GM23338 (cell line): ENCODE results near the gene CEP85. TPM values are rescaled to one million over a fixed set of nuclear protein-coding genes. Genes with fewer than 3 reads are reported as not detected.

Experiments
- ATAC-seq: fragments of 200-7000 bp; cut with Tn5 transposase; 3 replicates; pipeline ENCODE4 v1.9.1; 2020
- DNase-seq: peaks from one replicate; pipeline ENCODE4 v3.0.0-alpha.2; 2015; ENCODE audit warnings: low spot score
- H2AFZ ChIP-seq: fragments of 200-600 bp; sonication (generic); 2 replicates; pipeline ENCODE4 v1.8.0; 2016; ENCODE audit warnings: antibody characterized with exemption, mild to moderate bottlenecking, moderate library complexity
- H3F3A ChIP-seq: fragments of 200-600 bp; sonication (generic); replicated peaks from 2 replicates; pipeline ENCODE4 v1.8.0; 2017; ENCODE audit warnings: antibody characterized with exemption, mixed run types, low read depth
- H3K27ac ChIP-seq: fragments of 200-600 bp; sonication (generic); 2 replicates; pipeline ENCODE4 v1.6.1; 2016; ENCODE audit warnings: low read depth
- H3K27me3 ChIP-seq: fragments of 200-600 bp; sonication (generic); 2 replicates; pipeline ENCODE4 v1.8.0; 2016; ENCODE audit warnings: mild to moderate bottlenecking, mixed run types, moderate library complexity; ENCODE audit not compliant: insufficient read depth
- H3K36me3 ChIP-seq: fragments of 200-600 bp; sonication (generic); 2 replicates; pipeline ENCODE4 v1.8.0; 2016; ENCODE audit warnings: mild to moderate bottlenecking; ENCODE audit not compliant: insufficient read depth
- H3K4me1 ChIP-seq: fragments of 200-600 bp; sonication (generic); 2 replicates; pipeline ENCODE4 v1.8.0; 2016; ENCODE audit warnings: mild to moderate bottlenecking, moderate library complexity; ENCODE audit not compliant: insufficient read depth
- H3K4me2 ChIP-seq: fragments of 200-600 bp; sonication (generic); 2 replicates; pipeline ENCODE4 v1.7.1; 2017; ENCODE audit warnings: mixed run types
- H3K4me3 ChIP-seq: fragments of 200-600 bp; sonication (generic); 2 replicates; pipeline ENCODE4 v1.6.1; 2016; ENCODE audit warnings: mixed run types
- H3K79me2 ChIP-seq: fragments of 200-600 bp; sonication (generic); replicated peaks from 2 replicates; pipeline ENCODE4 v1.8.0; 2017; ENCODE audit warnings: mild to moderate bottlenecking; ENCODE audit not compliant: insufficient read depth
- H3K9me2 ChIP-seq: fragments of 200-600 bp; sonication (generic); 2 replicates; pipeline ENCODE4 v1.8.0; 2017; ENCODE audit not compliant: insufficient read depth
- H4K20me1 ChIP-seq: fragments of 200-600 bp; sonication (generic); replicated peaks from 2 replicates; pipeline ENCODE4 v1.8.0; 2017; ENCODE audit warnings: mild to moderate bottlenecking; ENCODE audit not compliant: insufficient read depth
- H3K27ac Mint-ChIP-seq: 2 replicates; pipeline ENCODE4 v1.8.0; 2020; ENCODE audit warnings: inconsistent platforms, mild to moderate bottlenecking, moderate library complexity, mixed read lengths
- H3K27me3 Mint-ChIP-seq: 3 replicates; pipeline ENCODE4 v1.8.0; 2022; ENCODE audit warnings: low read depth, mild to moderate bottlenecking, moderate library complexity, mixed read lengths, inconsistent platforms; ENCODE audit not compliant: insufficient read depth, poor library complexity
- H3K36me3 Mint-ChIP-seq: 3 replicates; pipeline ENCODE4 v1.8.0; 2021; ENCODE audit warnings: low read depth, mild to moderate bottlenecking, inconsistent platforms, moderate library complexity, mixed read lengths
- H3K4me1 Mint-ChIP-seq: 3 replicates; pipeline ENCODE4 v1.8.0; 2020; ENCODE audit warnings: mild to moderate bottlenecking, inconsistent platforms, mixed read lengths
- H3K4me3 Mint-ChIP-seq: 3 replicates; pipeline ENCODE4 v1.8.0; 2021; ENCODE audit warnings: moderate library complexity, mild to moderate bottlenecking, inconsistent platforms, mixed read lengths
- H3K9me3 Mint-ChIP-seq: 3 replicates; pipeline ENCODE4 v1.8.0; 2020; ENCODE audit warnings: moderate library complexity, mild to moderate bottlenecking, inconsistent platforms, mixed read lengths
- CREB1 ChIP-seq: fragments of 250-450 bp; sonication (Bioruptor Pico); IDR thresholded peaks from 2 replicates; pipeline ENCODE4 v1.5.0; 2020; ENCODE audit warnings: low read depth, mild to moderate bottlenecking, moderate library complexity
- CTCF ChIP-seq, 2 experiments: fragments of 200-600 bp in 1 of 2; sonication (generic) in 1 of 2; conservative IDR thresholded peaks; 2 replicates each; pipeline versions ENCODE4 v1.5.1 to v1.6.1; 2016 to 2017; ENCODE audit warnings: antibody characterized with exemption in 2 of 2, low read depth in 2 of 2, mild to moderate bottlenecking in 2 of 2, moderate library complexity in 1 of 2
- ETS1 ChIP-seq: IDR thresholded peaks from 2 replicates; pipeline ENCODE4 v1.6.1; 2016; ENCODE audit warnings: antibody characterized with exemption
- EZH2 ChIP-seq: fragments of 200-600 bp; sonication (generic); IDR thresholded peaks from one replicate; pipeline ENCODE4 v1.8.0; 2017; ENCODE audit warnings: antibody characterized with exemption, mild to moderate bottlenecking, low read depth; ENCODE audit not compliant: unreplicated experiment
- EZH2phosphoT487 ChIP-seq: fragments of 200-600 bp; sonication (generic); IDR thresholded peaks from one replicate; pipeline ENCODE4 v1.8.1; 2018; ENCODE audit warnings: antibody characterized with exemption; ENCODE audit not compliant: unreplicated experiment
- JUNB ChIP-seq: IDR thresholded peaks from one replicate; pipeline ENCODE4 v1.6.1; 2016; ENCODE audit warnings: antibody characterized with exemption; ENCODE audit not compliant: unreplicated experiment
- NANOG ChIP-seq: IDR thresholded peaks from 2 replicates; pipeline ENCODE4 v1.6.1; 2016; ENCODE audit warnings: antibody characterized with exemption, borderline replicate concordance
- POLR2AphosphoS5 ChIP-seq: IDR thresholded peaks from 2 replicates; pipeline ENCODE4 v1.6.1; 2016; ENCODE audit warnings: antibody characterized with exemption, low read depth
- REST ChIP-seq: IDR thresholded peaks from one replicate; pipeline ENCODE4 v1.6.1; 2018; ENCODE audit warnings: antibody characterized with exemption; ENCODE audit not compliant: unreplicated experiment
- STAT1 ChIP-seq: IDR thresholded peaks from one replicate; pipeline ENCODE4 v1.6.1; 2016; ENCODE audit warnings: antibody characterized with exemption; ENCODE audit not compliant: unreplicated experiment
- ZNF114 ChIP-seq: fragments of 250-450 bp; sonication (Bioruptor Pico); IDR thresholded peaks from 2 replicates; pipeline ENCODE4 v1.5.0; 2020; ENCODE audit warnings: mild to moderate bottlenecking, moderate library complexity
- ZNF331 ChIP-seq: fragments of 250-450 bp; sonication (Bioruptor Pico); IDR thresholded peaks from 2 replicates; pipeline ENCODE4 v1.5.0; 2020; ENCODE audit warnings: low read depth, mild to moderate bottlenecking, moderate library complexity
- ZNF462 ChIP-seq: fragments of 250-450 bp; sonication (Bioruptor Pico); IDR thresholded peaks from 2 replicates; pipeline ENCODE4 v1.5.0; 2020; ENCODE audit warnings: mild to moderate bottlenecking, moderate library complexity
- polyA plus RNA-seq: library from polyadenylated mRNA; unstranded; fragments of >200 nt; fragmentation: Nextera tagmentation; extraction: Ambion mirVana; gene quantifications from 2 replicates; pipeline ENCODE4 v1.2.1, GENCODE V29; 2016
- total RNA-seq: library from RNA; depleted of rRNA; stranded (reverse); fragments of >200 nt; shearing (Covaris generic); gene quantifications from 2 replicates; pipeline ENCODE4 v1.2.3, GENCODE V29; 2014

CEP85 gene
- total and polyA plus RNA-seq, 2 experiments from 2014 or later, result 12.8 to 36.8 TPM

- H2AFZ ChIP-seq, result no peak overlapping the region
Observed at GRCh38 chr1:26221094-26221493, 12.9 kb upstream of the CEP85 start.

More at GRCh38 chr1:26221094-26221493, 12.9 kb upstream of the CEP85 start:
- ATAC-seq, result no peak
- Histone ChIP-seq H4K20me1 (no peaks in the 10 kb centered on the region), H3K9me2 (no peaks in the 10 kb centered on the region), H3K4me3 (no peak overlapping the region), H3K36me3 (no peaks in the 10 kb centered on the region), H3F3A (0 out of 2 replicates have a peak, but pooled peaks cover 7% of the 10 kb centered on the region), H3K27ac (no peak overlapping the region), H3K4me2 (no peak overlapping the region), H3K27me3 (peaks cover 47% of the 10 kb centered on the region), H3K79me2 (no peaks in the 10 kb centered on the region), H3K4me1 (peaks cover 13% of the 10 kb centered on the region; the same call in 1 of the 2 replicates)
- H3K4me3 Mint-ChIP-seq, result no peak overlapping the region
- no peaks in the 10 kb centered on the region for H3K9me3 Mint-ChIP-seq
- no peak for TF ChIP-seq NANOG
- no peak for TF ChIP-seq CREB1 (CRISPR knock-in tag)
- no peak for TF ChIP-seq ZNF331
- TF ChIP-seq ZNF462 (CRISPR knock-in tag), result no peak
- TF ChIP-seq EZH2phosphoT487, result no peak
- no peak for TF ChIP-seq EZH2
- TF ChIP-seq CTCF (conservative IDR thresholded peaks at IDR 0.05; ENCODE audit: low read depth in 2 of 2), result no peak
- no peak for TF ChIP-seq REST
- TF ChIP-seq ZNF114 (CRISPR knock-in tag), result no peak
- TF ChIP-seq JUNB, result no peak
- no peak for TF ChIP-seq POLR2AphosphoS5
- no peak for TF ChIP-seq STAT1
- TF ChIP-seq ETS1, result no peak
- H3K27me3 Mint-ChIP-seq, result peaks cover 39% of the 10 kb centered on the region
- no peak for DNase-seq
- peaks cover 12% of the 10 kb centered on the region for H3K4me1 Mint-ChIP-seq
- no peak overlapping the region for H3K27ac Mint-ChIP-seq
- no peaks in the 10 kb centered on the region for H3K36me3 Mint-ChIP-seq
